Skeletal muscle satellite cell (primary cell): Measurements from ENCODE around the gene MMP25.

Experiments
- H3K27me3 ChIP-seq: 2 replicates; pipeline ENCODE4 v1.7.0; 2013; ENCODE audit warnings: low read length; ENCODE audit not compliant: control insufficient read depth, insufficient read depth
- H3K36me3 ChIP-seq: 2 replicates; pipeline ENCODE4 v1.7.0; 2013; ENCODE audit warnings: mild to moderate bottlenecking, control low read depth, low read length; ENCODE audit not compliant: insufficient read depth
- H3K4me1 ChIP-seq: 2 replicates; pipeline ENCODE4 v1.7.0; 2013; ENCODE audit warnings: low read length; ENCODE audit not compliant: control insufficient read depth, insufficient read depth
- H3K4me2 ChIP-seq: 2 replicates; pipeline ENCODE4 v1.7.0; 2013; ENCODE audit warnings: mild to moderate bottlenecking, low read length
- H3K4me3 ChIP-seq: 2 replicates; pipeline ENCODE4 v1.7.0; 2013; ENCODE audit warnings: low read length
- H3K9ac ChIP-seq: 2 replicates; pipeline ENCODE4 v1.7.0; 2013; ENCODE audit warnings: mild to moderate bottlenecking, low read depth, low read length, moderate library complexity
- H3K9me3 ChIP-seq: replicated peaks from 2 replicates; pipeline ENCODE4 v1.7.0; 2013; ENCODE audit warnings: mild to moderate bottlenecking, control low read depth, low read length

The MMP25 gene

DNA sequence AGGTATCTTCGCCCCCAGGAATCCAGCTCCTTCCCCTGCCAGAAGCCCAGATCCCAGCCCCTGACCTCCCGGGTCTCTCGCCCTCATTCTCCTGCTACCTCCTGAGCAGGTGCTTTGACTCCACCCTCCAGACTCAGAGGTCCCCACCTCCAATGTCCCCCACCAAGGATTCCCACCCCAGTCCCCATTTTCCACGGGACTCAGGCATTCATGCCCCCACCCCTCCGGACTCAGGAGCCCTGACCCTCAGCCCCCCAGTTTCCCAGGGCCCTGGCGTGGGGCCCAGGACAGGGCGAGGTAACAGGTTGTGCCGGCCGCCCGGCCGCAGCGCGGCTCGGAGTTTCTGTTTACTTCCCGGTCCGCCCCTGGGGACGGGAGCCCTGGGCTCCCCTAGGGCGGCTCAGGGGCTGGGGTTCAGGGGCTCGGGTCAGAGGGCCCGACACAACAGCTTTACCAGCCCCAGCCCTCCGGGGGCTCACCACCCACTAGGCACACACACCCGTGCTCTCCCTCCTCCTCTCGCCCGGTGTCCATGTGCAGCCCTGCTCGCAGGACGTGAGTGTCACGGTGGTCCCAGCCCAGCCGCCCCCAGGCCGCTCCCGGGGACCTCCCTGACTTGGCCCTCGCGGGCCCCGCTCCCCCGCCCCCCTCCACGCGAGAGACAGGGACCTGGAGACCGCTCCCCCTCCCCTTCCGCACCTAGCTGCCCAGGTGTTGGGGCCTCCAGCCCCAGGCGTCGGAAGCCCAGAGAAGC, 10.2 kb upstream of the MMP25 start:
- Histone ChIP-seq H3K27me3 (peaks cover 72% of the 10 kb centered on the region), H3K36me3 (no peaks in the 10 kb centered on the region), H3K9ac (no peak overlapping the region), H3K4me3 (no peak overlapping the region), H3K9me3 (no peaks in the 10 kb centered on the region), H3K4me1 (no peaks in the 10 kb centered on the region), H3K4me2 (no peak overlapping the region)

DNA sequence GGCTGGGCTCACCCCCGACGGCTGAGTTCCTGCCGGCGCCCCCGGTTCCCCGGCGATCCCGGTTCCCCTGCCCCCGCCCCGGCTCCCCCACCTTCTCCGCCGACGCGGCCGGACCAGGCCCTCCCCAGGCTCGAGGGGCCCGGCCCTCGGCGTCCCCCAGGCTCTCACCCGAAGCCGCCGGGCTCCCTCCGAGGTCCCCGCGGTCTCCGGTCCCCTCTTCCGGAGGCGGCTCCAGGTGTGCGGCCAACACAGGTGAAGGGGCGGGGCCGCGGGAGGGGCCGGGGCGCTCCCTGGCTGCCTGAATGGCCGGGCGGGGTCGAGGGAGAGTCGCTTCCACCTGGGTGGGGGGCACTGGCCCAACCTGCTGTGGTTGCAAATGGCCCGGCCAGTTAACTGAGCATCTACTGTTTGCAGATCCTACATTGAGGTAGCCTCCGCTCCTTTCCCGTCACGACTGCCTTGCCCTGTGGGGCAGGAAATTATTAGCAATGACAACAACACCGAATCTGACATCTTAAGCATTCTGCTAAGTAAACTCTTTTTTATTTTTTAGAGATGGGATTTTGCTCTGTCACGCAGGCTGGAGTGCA, 9.5 kb upstream of the MMP25 start, which contains the start of gene BICDL2:
Gene BICDL2, minus strand, starts transcription at position 219 of the 590 bp plus-strand sequence. CDS start 1,448 bp downstream, outside the sequence.
- H3K4me3 ChIP-seq = no peak within 1 kb of the TSS
- no peak within 1 kb of the TSS for H3K9ac ChIP-seq

DNA sequence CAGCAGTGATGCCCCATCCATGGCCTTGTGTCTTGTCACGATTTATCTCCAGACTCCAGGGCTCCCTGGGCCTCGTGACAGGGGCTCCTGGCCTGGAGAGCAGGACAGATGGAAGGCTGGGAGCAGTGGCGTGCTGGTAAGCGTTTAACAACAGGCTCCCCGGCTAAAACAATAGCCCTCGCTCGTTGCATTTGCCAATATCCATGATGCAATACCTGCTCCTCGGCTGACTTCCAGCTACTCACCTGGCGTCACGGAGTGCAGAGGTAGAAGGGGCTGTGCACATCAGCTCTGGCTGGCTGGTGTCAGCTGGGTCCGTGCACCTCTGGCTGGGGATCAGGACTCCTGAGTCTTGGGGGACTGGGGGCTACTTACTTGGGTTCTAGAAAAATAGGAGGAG, 8.1 kb upstream of the MMP25 start:
- Histone ChIP-seq H3K36me3 (no peaks in the 10 kb centered on the region), H3K4me2 (no peak overlapping the region), H3K9me3 (no peaks in the 10 kb centered on the region), H3K27me3 (peaks cover 58% of the 10 kb centered on the region), H3K4me3 (no peak overlapping the region), H3K4me1 (no peaks in the 10 kb centered on the region), H3K9ac (no peak overlapping the region)

More for the DNA sequence above, 9.5 kb upstream of the MMP25 start, which contains the start of gene BICDL2:
- peaks cover 72% of the 10 kb centered on the region for H3K27me3 ChIP-seq
- no peaks in the 10 kb centered on the region for H3K36me3 ChIP-seq
- no peaks in the 10 kb centered on the region for H3K4me1 ChIP-seq
- no peaks in the 10 kb centered on the region for H3K9me3 ChIP-seq
- H3K4me2 ChIP-seq = no peak within 1 kb of the TSS

DNA sequence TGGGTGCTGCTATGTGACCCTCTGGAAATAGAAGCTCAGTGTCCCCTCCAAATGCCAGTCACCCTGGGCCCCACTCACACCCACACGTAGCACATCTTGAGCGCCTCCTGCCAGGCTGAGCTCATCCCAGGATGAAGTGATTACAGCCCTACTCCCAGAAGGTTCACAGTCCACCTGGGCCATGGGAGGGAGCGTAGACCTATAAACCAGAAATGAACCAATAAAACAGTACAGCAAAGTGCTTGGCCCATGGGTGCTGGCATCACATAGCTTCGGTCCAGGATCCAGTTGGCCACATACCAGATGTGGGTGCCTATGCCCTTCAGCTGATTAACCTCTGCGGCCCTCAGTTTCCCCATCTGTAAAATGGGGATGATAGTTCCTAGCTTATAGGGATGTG, 7.5 kb upstream of the MMP25 start:
- Histone ChIP-seq H3K4me3 (no peak overlapping the region), H3K9ac (no peak overlapping the region), H3K27me3 (peaks cover 54% of the 10 kb centered on the region), H3K4me1 (no peaks in the 10 kb centered on the region), H3K9me3 (no peaks in the 10 kb centered on the region), H3K4me2 (no peak overlapping the region), H3K36me3 (no peaks in the 10 kb centered on the region)

DNA sequence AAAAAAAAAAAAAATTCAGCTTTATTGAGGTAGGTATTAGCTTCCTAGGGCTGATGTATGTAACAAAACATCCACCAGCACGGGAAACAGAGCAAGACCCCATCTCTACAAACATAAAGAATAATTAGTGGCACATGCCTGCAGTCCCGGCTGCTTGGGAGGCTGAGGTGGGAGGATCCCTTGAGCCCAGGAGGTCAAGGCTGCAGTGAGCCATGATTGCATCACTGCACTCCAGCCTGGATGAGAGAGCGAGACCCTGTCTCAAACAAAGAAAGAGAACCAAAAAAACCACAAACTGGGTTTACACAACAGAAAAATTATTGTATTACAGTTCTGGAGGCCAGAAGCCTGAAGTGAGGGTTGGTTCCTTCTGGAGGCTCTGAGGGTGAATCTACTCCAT, 4.0 kb upstream of the MMP25 start:
- H3K9ac ChIP-seq = no peak overlapping the region
- H3K27me3 ChIP-seq = peaks cover 58% of the 10 kb centered on the region
- no peaks in the 10 kb centered on the region for H3K36me3 ChIP-seq
- peaks cover 13% of the 10 kb centered on the region for H3K4me1 ChIP-seq
- H3K4me3 ChIP-seq = no peak overlapping the region
- H3K4me2 ChIP-seq = no peak overlapping the region
- H3K9me3 ChIP-seq = no peaks in the 10 kb centered on the region

DNA sequence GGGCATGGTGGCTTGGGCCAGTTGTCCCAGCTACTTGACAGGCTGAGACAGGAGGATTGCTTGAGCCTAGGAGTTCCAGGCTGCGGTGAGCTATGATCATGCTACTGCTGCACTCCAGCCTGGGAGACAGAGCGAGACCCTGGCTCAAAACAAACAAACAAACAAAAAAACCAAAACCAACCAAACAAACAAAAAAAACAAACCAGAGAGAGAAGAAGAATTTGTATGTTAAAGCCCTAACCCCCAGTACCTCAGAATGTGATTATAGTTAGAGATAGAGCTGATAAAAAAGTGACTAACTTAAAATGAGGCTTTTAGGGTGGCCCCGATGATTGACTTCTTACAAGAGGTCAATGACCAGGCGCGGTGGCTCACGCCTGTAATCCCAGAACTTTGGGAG, 1.7 kb upstream of the MMP25 start:
- Histone ChIP-seq H3K4me3 (no peak overlapping the region), H3K9ac (no peak overlapping the region), H3K4me2 (no peak overlapping the region), H3K4me1 (peaks cover 13% of the 10 kb centered on the region), H3K27me3 (peaks cover 58% of the 10 kb centered on the region), H3K9me3 (no peaks in the 10 kb centered on the region), H3K36me3 (no peaks in the 10 kb centered on the region)

DNA sequence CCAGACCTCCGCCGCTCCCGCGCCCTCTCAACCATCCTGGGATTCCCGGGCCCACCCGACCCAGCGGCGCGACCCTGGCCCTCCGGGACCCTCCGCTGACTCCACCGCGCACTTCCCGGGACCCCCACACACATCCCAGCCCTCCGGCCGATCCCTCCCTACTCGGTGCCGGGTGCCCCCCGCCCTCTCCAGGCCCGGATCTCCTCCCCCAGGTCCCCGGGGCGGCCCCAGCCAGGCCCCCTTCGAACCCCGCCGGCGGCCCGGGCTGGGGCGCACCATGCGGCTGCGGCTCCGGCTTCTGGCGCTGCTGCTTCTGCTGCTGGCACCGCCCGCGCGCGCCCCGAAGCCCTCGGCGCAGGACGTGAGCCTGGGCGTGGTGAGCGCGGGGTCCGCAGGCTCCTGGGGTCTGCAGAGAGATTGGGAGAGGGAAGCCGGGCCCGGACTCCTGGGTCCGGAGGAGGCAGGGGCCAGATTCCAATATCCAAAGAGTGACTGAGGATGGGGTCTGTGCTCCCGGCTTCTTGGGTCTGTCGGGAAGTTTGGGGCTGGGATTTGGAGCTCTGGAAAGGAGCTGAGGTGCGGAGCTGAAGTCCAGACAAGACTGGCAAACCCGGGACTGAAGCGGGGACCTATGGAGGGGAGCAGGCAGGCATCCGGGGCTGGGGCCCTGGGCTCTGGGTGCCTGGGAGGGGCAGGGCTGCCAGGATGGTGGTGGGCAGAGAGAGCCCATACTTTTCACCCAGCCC, 453 bp downstream of the MMP25 start:
- Histone ChIP-seq H3K4me3 (no peak overlapping the region), H3K27me3 (peaks cover 69% of the 10 kb centered on the region), H3K9me3 (no peaks in the 10 kb centered on the region), H3K9ac (no peak overlapping the region), H3K4me2 (peak overlapping the region; percentile 88), H3K36me3 (no peaks in the 10 kb centered on the region), H3K4me1 (peaks cover 13% of the 10 kb centered on the region)

DNA sequence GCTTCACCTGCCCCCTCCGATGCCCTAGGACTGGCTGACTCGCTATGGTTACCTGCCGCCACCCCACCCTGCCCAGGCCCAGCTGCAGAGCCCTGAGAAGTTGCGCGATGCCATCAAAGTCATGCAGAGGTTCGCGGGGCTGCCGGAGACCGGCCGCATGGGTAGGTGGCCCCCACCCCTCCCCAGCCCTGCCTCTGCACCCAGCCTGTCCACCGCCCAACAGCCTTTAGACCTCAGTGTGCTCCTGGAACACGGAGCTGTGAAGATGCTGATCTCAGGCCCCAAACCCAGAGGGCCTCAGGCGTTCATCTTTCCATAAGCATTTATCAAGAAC, 993 bp downstream of the MMP25 start:
- peaks cover 13% of the 10 kb centered on the region for H3K4me1 ChIP-seq
- no peak overlapping the region for H3K9ac ChIP-seq
- no peak overlapping the region for H3K4me3 ChIP-seq
- no peaks in the 10 kb centered on the region for H3K9me3 ChIP-seq
- H3K36me3 ChIP-seq = no peaks in the 10 kb centered on the region
- peaks cover 69% of the 10 kb centered on the region for H3K27me3 ChIP-seq
- H3K4me2 ChIP-seq = no peak overlapping the region

DNA sequence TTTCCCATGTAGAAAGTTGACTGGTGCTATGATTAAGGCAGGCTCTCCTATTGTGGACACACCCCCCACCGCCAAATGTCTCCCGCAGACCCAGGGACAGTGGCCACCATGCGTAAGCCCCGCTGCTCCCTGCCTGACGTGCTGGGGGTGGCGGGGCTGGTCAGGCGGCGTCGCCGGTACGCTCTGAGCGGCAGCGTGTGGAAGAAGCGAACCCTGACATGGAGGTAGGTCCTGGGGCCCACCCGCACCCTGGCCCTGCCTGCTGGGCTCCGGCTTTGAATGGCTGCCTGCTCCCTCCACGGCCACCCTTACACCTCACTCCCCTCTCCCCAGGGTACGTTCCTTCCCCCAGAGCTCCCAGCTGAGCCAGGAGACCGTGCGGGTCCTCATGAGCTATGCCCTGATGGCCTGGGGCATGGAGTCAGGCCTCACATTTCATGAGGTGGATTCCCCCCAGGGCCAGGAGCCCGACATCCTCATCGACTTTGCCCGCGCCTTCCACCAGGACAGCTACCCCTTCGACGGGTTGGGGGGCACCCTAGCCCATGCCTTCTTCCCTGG, 3.6 kb downstream of the MMP25 start:
- no peaks in the 10 kb centered on the region for H3K36me3 ChIP-seq
- H3K9me3 ChIP-seq = no peaks in the 10 kb centered on the region
- no peak overlapping the region for H3K4me2 ChIP-seq
- H3K4me1 ChIP-seq = peaks cover 13% of the 10 kb centered on the region
- H3K27me3 ChIP-seq = peaks cover 57% of the 10 kb centered on the region
- H3K9ac ChIP-seq = no peak overlapping the region
- no peak overlapping the region for H3K4me3 ChIP-seq

DNA sequence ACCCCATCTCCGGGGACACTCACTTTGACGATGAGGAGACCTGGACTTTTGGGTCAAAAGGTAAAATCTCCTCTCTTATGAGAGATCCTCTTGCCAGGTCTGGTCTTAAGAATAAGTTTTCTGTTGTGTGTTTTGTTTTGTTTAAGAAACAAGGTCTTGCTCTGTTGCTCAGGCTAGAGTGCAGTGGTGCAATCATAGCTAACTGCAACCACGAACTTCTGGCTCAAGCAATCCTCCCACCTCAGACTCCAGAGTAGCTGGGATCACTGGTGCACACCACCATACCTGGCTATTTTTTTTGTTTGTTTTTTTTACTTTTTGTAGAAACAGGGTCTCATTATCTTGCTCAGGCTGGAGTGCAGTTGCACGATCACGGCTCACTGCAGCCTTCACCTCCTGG, 4.1 kb downstream of the MMP25 start:
- peaks cover 10% of the 10 kb centered on the region for H3K4me1 ChIP-seq
- no peaks in the 10 kb centered on the region for H3K36me3 ChIP-seq
- H3K9me3 ChIP-seq = no peaks in the 10 kb centered on the region
- no peak overlapping the region for H3K9ac ChIP-seq
- H3K4me2 ChIP-seq = no peak overlapping the region
- H3K27me3 ChIP-seq = peaks cover 53% of the 10 kb centered on the region
- H3K4me3 ChIP-seq = no peak overlapping the region

DNA sequence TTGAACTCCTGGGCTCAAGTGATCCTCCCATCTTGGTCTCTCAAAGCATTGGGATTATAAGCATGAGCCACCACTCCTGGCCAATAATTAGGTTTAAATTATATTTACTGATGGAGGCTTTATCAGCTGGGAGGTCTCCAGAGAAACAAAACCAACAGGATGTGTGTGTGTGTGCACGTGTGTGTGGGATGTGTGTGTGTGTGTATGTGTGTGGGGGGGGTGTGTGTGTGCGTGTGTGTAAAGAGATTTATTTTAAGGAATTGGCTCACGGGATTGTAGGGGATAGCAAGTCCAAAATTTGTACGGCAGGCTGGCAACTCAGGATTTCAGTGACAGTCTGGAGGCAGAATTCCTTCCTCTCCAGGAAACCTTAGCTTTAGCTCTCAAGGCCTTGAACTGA, 4.6 kb downstream of the MMP25 start:
- Histone ChIP-seq H3K36me3 (no peaks in the 10 kb centered on the region), H3K9ac (no peak overlapping the region), H3K4me1 (peaks cover 5% of the 10 kb centered on the region), H3K9me3 (no peaks in the 10 kb centered on the region), H3K27me3 (peaks cover 49% of the 10 kb centered on the region), H3K4me2 (no peak overlapping the region), H3K4me3 (no peak overlapping the region)
